Activated CD4-positive, alpha-beta T cell treated with anti-CD3 and anti-CD28 coated beads for 36 hours (primary cell): ENCODE measurements around the gene POLR1E. TPM values are rescaled to one million over a fixed set of nuclear protein-coding genes. Genes with fewer than 3 reads are reported as not detected.

Experiments
- ATAC-seq: fragments of 200-7000 bp; cut with Tn5 transposase; one replicate; pipeline ENCODE4 v1.10.0; 2021; ENCODE audit warnings: mild to moderate bottlenecking, moderate library complexity
- CTCF ChIA-PET: fragments of 350-600 bp; sonication (Branson Sonifier 250); formaldehyde crosslinking; loops from one replicate; lab custom pipeline; 2021; ENCODE audit warnings: antibody characterized with exemption; lab: Charles Lee
- POLR2A ChIA-PET: fragments of 350-600 bp; sonication (Branson Sonifier 250); formaldehyde crosslinking; loops from one replicate; lab custom pipeline; 2021; ENCODE audit warnings: antibody characterized with exemption, inconsistent platforms; lab: Charles Lee
- DNase-seq: peaks from one replicate; pipeline ENCODE4 v3.0.0-alpha.2; 2020
- H3K27ac Mint-ChIP-seq: one replicate; pipeline ENCODE4 v1.8.0; 2021; ENCODE audit warnings: mixed read lengths
- H3K27me3 Mint-ChIP-seq: one replicate; pipeline ENCODE4 v1.8.0; 2021; ENCODE audit warnings: mixed read lengths
- H3K36me3 Mint-ChIP-seq: one replicate; pipeline ENCODE4 v1.8.0; 2021; ENCODE audit warnings: low read depth, mixed read lengths
- H3K4me1 Mint-ChIP-seq: one replicate; pipeline ENCODE4 v1.8.0; 2021; ENCODE audit warnings: mixed read lengths
- H3K4me3 Mint-ChIP-seq: one replicate; pipeline ENCODE4 v1.8.0; 2021; ENCODE audit warnings: mild to moderate bottlenecking, moderate library complexity, mixed read lengths
- H3K9me3 Mint-ChIP-seq: one replicate; pipeline ENCODE4 v1.8.0; 2021; ENCODE audit warnings: low read depth, mixed read lengths
- intact Hi-C, 2 experiments: fragments of 100-400 bp; cut with DNase I in 1 of 2; cut with micrococcal nuclease in 1 of 2; formaldehyde crosslinking; loops; one replicate each; pipeline versions ENCODE4 v1.14.2 to v1.15.1; 2022 to 2024; cut with DNase I, micrococcal nuclease
- total RNA-seq, 2 experiments: library from RNA; stranded (reverse); gene quantifications; one replicate each; pipeline ENCODE4 v1.2.3, GENCODE V29; 2021

POLR1E gene
- total RNA-seq, 2 experiments from 2014 or later = 67.5 to 69.2 TPM

- intact Hi-C loops = no loop called here
- no peak for ATAC-seq
- CTCF ChIA-PET = interaction anchor here (0.8 kb wide), 1 partner anchor 278 kb away, joined by 3 read pairs; no protein-coding TSS in a partner anchor
These were observed 53.9 kb downstream of the POLR1E start for GRCh38 chr9:37539634-37540033.

GRCh38 chr9:37540634-37541033, 54.9 kb downstream of the POLR1E start:
- ChIA-PET CTCF (no interaction called here), POLR2A (no interaction called here)
- H3K27me3 Mint-ChIP-seq = no peaks in the 10 kb centered on the region
- no peak overlapping the region for H3K4me3 Mint-ChIP-seq
- H3K4me1 Mint-ChIP-seq = no peaks in the 10 kb centered on the region
- H3K9me3 Mint-ChIP-seq = no peaks in the 10 kb centered on the region
- ATAC-seq (no peak), DNase-seq (no peak)
- no peak overlapping the region for H3K27ac Mint-ChIP-seq
- intact Hi-C loops = no loop called here
- peaks cover 5% of the 10 kb centered on the region for H3K36me3 Mint-ChIP-seq

More at GRCh38 chr9:37539634-37540033, 53.9 kb downstream of the POLR1E start:
- Mint-ChIP-seq H3K4me3 (no peak overlapping the region), H3K27ac (no peak overlapping the region), H3K27me3 (no peaks in the 10 kb centered on the region), H3K4me1 (no peaks in the 10 kb centered on the region), H3K36me3 (peaks cover 5% of the 10 kb centered on the region), H3K9me3 (no peaks in the 10 kb centered on the region)
- no peak for DNase-seq
- POLR2A ChIA-PET = no interaction called here

GRCh38 chr9:37541465-37541864, 55.7 kb downstream of the POLR1E start:
- Mint-ChIP-seq H3K9me3 (no peaks in the 10 kb centered on the region), H3K4me1 (no peaks in the 10 kb centered on the region), H3K4me3 (no peak overlapping the region), H3K36me3 (peaks cover 5% of the 10 kb centered on the region), H3K27me3 (no peaks in the 10 kb centered on the region), H3K27ac (no peak overlapping the region)
- ATAC-seq (no peak), DNase-seq (no peak)
- POLR2A ChIA-PET = no interaction called here
- CTCF ChIA-PET = no interaction called here
- intact Hi-C loops = no loop called here

GRCh38 chr9:37542488-37542887, 56.7 kb downstream of the POLR1E start:
- no peak overlapping the region for H3K27ac Mint-ChIP-seq
- H3K27me3 Mint-ChIP-seq = no peaks in the 10 kb centered on the region
- no peak overlapping the region for H3K4me3 Mint-ChIP-seq
- no peaks in the 10 kb centered on the region for H3K9me3 Mint-ChIP-seq
- ChIA-PET POLR2A (no interaction called here), CTCF (no interaction called here)
- intact Hi-C loops = no loop called here
- no peaks in the 10 kb centered on the region for H3K4me1 Mint-ChIP-seq
- ATAC-seq = no peak
- DNase-seq = no peak
- peaks cover 5% of the 10 kb centered on the region for H3K36me3 Mint-ChIP-seq

GRCh38 chr9:37542895-37543294, 57.1 kb downstream of the POLR1E start:
- H3K27me3 Mint-ChIP-seq = no peaks in the 10 kb centered on the region
- CTCF ChIA-PET = no interaction called here
- H3K4me1 Mint-ChIP-seq = no peaks in the 10 kb centered on the region
- no peak overlapping the region for H3K4me3 Mint-ChIP-seq
- H3K9me3 Mint-ChIP-seq = no peaks in the 10 kb centered on the region
- DNase-seq (peak; percentile 9), ATAC-seq (peak; percentile 33)
- intact Hi-C loops = no loop called here
- no peak overlapping the region for H3K27ac Mint-ChIP-seq
- peaks cover 5% of the 10 kb centered on the region for H3K36me3 Mint-ChIP-seq
- POLR2A ChIA-PET = no interaction called here

- ChIA-PET CTCF (no interaction called here), POLR2A (no interaction called here)
- H3K27ac Mint-ChIP-seq = no peak overlapping the region
- ATAC-seq (no peak), DNase-seq (no peak)
- H3K36me3 Mint-ChIP-seq = peaks cover 5% of the 10 kb centered on the region
- no peaks in the 10 kb centered on the region for H3K9me3 Mint-ChIP-seq
- no peak overlapping the region for H3K4me3 Mint-ChIP-seq
- H3K4me1 Mint-ChIP-seq = no peaks in the 10 kb centered on the region
- intact Hi-C loops = no loop called here
- H3K27me3 Mint-ChIP-seq = no peaks in the 10 kb centered on the region
These were observed 57.7 kb downstream of the POLR1E start for GRCh38 chr9:37543468-37543867.

- Mint-ChIP-seq H3K36me3 (no peaks in the 10 kb centered on the region), H3K27ac (no peak overlapping the region), H3K27me3 (no peaks in the 10 kb centered on the region), H3K4me3 (no peak overlapping the region), H3K9me3 (no peaks in the 10 kb centered on the region), H3K4me1 (no peaks in the 10 kb centered on the region)
- no peak for DNase-seq
- ATAC-seq = no peak
- CTCF ChIA-PET = no interaction called here
- POLR2A ChIA-PET = interaction anchor here (0.6 kb wide), 1 partner anchor 19 kb away, joined by 8 read pairs; no protein-coding TSS in a partner anchor
- intact Hi-C loops = no loop called here
These were observed 61.7 kb downstream of the POLR1E start for GRCh38 chr9:37547328-37547878.

- H3K36me3 Mint-ChIP-seq = no peaks in the 10 kb centered on the region
- no peak overlapping the region for H3K27ac Mint-ChIP-seq
- no peaks in the 10 kb centered on the region for H3K4me1 Mint-ChIP-seq
- intact Hi-C loops = no loop called here
- ChIA-PET CTCF (interaction anchor here (0.7 kb wide), 1 partner anchor 20 kb away, joined by 6 read pairs; no protein-coding TSS in a partner anchor), POLR2A (interaction anchor here (0.7 kb wide), 1 partner anchor 901 kb away, joined by 4 read pairs; no protein-coding TSS in a partner anchor)
- ATAC-seq (no peak), DNase-seq (no peak)
- no peak overlapping the region for H3K4me3 Mint-ChIP-seq
- no peaks in the 10 kb centered on the region for H3K9me3 Mint-ChIP-seq
- no peaks in the 10 kb centered on the region for H3K27me3 Mint-ChIP-seq
These were observed 63.8 kb downstream of the POLR1E start for GRCh38 chr9:37549527-37549926.

- Mint-ChIP-seq H3K4me3 (no peak overlapping the region), H3K27me3 (no peaks in the 10 kb centered on the region), H3K4me1 (no peaks in the 10 kb centered on the region), H3K9me3 (no peaks in the 10 kb centered on the region), H3K27ac (no peak overlapping the region), H3K36me3 (no peaks in the 10 kb centered on the region)
- intact Hi-C loops = no loop called here
- POLR2A ChIA-PET = no interaction called here
- DNase-seq = no peak
- no peak for ATAC-seq
- CTCF ChIA-PET = no interaction called here
These were observed 65.0 kb downstream of the POLR1E start for GRCh38 chr9:37550781-37551180.

GRCh38 chr9:37551468-37551867, 65.7 kb downstream of the POLR1E start:
- Mint-ChIP-seq H3K36me3 (no peaks in the 10 kb centered on the region), H3K27me3 (no peaks in the 10 kb centered on the region), H3K4me1 (no peaks in the 10 kb centered on the region), H3K4me3 (no peak overlapping the region), H3K27ac (no peak overlapping the region), H3K9me3 (no peaks in the 10 kb centered on the region)
- ATAC-seq = no peak
- intact Hi-C loops = no loop called here
- DNase-seq = no peak
- POLR2A ChIA-PET = no interaction called here
- CTCF ChIA-PET = no interaction called here

GRCh38 chr9:37551888-37552287, 66.1 kb downstream of the POLR1E start:
- H3K36me3 Mint-ChIP-seq = no peaks in the 10 kb centered on the region
- H3K27me3 Mint-ChIP-seq = no peaks in the 10 kb centered on the region

More at GRCh38 chr9:37551888-37552287, 66.1 kb downstream of the POLR1E start:
- Mint-ChIP-seq H3K27ac (no peak overlapping the region), H3K9me3 (no peaks in the 10 kb centered on the region), H3K4me1 (no peaks in the 10 kb centered on the region), H3K4me3 (no peak overlapping the region)
- ChIA-PET POLR2A (no interaction called here), CTCF (no interaction called here)
- intact Hi-C loops = no loop called here
- ATAC-seq (no peak), DNase-seq (no peak)
